ENCODE results near the gene DDX19B. TPM values are rescaled to one million over a fixed set of nuclear protein-coding genes. Genes with fewer than 3 reads are reported as not detected.

Gene DDX19B
- total RNA-seq, 3 donors from 2014 or later (not counting 1 experiment from before 2014, with no cell fraction given): 39.9 to 52.6 (median 48.8) TPM

GRCh38 chr16:70377782-70378181, 78.8 kb downstream of the DDX19B start:
- intact Hi-C loops (cut with micrococcal nuclease): no loop called here
- Mint-ChIP-seq H3K27ac (peak overlapping the region in 1 of 2 donors; percentile 66), H3K27me3 (ENCODE audit: low read depth in 2 of 2) (no peaks in the 10 kb centered on the region), H3K4me1 (peaks cover 4 to 6% of the 10 kb centered on the region in 2 donors), H3K4me3 (peak overlapping the region; percentile 6), H3K9me3 (no peaks in the 10 kb centered on the region), H3K36me3 (no peaks in the 10 kb centered on the region)
- no peak for DNase-seq
- H3K36me3 ChIP-seq (ENCODE audit: control insufficient read depth, insufficient read depth, low read length): peaks cover 14% of the 10 kb centered on the region
- no CpG with 5 or more reads among the region's 2 CpGs for WGBS (ENCODE audit: insufficient coverage)
- TF ChIP-seq, protein P1, sequence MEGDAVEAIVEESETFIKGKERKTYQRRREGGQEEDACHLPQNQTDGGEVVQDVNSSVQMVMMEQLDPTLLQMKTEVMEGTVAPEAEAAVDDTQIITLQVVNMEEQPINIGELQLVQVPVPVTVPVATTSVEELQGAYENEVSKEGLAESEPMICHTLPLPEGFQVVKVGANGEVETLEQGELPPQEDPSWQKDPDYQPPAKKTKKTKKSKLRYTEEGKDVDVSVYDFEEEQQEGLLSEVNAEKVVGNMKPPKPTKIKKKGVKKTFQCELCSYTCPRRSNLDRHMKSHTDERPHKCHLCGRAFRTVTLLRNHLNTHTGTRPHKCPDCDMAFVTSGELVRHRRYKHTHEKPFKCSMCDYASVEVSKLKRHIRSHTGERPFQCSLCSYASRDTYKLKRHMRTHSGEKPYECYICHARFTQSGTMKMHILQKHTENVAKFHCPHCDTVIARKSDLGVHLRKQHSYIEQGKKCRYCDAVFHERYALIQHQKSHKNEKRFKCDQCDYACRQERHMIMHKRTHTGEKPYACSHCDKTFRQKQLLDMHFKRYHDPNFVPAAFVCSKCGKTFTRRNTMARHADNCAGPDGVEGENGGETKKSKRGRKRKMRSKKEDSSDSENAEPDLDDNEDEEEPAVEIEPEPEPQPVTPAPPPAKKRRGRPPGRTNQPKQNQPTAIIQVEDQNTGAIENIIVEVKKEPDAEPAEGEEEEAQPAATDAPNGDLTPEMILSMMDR (IDR thresholded peaks at IDR 0.05): no peak
- H3K27ac ChIP-seq (ENCODE audit: low read length): no peak overlapping the region
- H3K4me3 ChIP-seq (ENCODE audit: low read length): no peak overlapping the region
- ATAC-seq: no peak
- H3K4me1 ChIP-seq (ENCODE audit: control insufficient read depth, insufficient read depth, low read length): peaks cover 29% of the 10 kb centered on the region
- no peaks in the 10 kb centered on the region for H3K27me3 ChIP-seq (ENCODE audit: control insufficient read depth, insufficient read depth, low read length)
- no peaks in the 10 kb centered on the region for H3K9me3 ChIP-seq (ENCODE audit: control insufficient read depth, insufficient read depth, low read length)

DNA sequence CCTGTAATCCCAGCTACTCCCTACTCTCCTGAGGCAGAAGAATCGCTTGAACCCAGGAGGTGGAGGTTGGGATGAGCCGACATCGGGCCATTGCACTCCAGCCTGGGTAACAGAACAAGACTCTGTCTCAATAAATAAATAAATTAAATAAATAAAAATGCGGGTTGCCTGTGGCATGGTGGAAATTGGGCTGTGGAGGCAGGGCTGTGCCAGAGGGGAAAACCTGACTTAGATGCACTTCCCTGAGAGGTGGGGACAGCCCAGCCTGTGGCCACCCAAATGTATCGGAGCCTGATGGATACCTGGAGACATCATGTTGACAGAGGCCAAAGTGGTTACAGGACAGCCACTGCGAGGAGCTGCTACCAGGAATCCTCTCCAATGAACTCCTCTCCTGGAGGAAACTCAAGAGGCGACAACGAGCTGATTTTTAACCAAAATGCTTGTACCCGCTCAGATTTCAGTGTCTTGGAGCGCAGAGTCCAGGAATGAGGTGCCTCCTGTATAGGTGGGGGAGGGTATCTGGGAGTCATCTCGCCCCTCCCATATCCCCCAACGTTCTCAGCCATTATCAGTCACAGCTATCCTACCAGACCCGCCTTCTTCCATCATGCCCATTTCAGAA, 80.0 kb downstream of the DDX19B start:
- Mint-ChIP-seq H3K4me3 (no peak overlapping the region), H3K27me3 (ENCODE audit: low read depth in 2 of 2) (no peaks in the 10 kb centered on the region), H3K9me3 (no peaks in the 10 kb centered on the region), H3K4me1 (peaks cover 4 to 6% of the 10 kb centered on the region in 2 donors), H3K27ac (no peak overlapping the region), H3K36me3 (no peaks in the 10 kb centered on the region)
- H3K36me3 ChIP-seq (ENCODE audit: control insufficient read depth, insufficient read depth, low read length): peaks cover 8% of the 10 kb centered on the region
- TF ChIP-seq, protein P1 (IDR thresholded peaks at IDR 0.05): no peak
- H3K4me1 ChIP-seq (ENCODE audit: control insufficient read depth, insufficient read depth, low read length): peaks cover 29% of the 10 kb centered on the region
- no peak overlapping the region for H3K27ac ChIP-seq (ENCODE audit: low read length)
- 93% methylated on average over 7 of the region's 13 CpGs for WGBS (ENCODE audit: insufficient coverage)
- ATAC-seq: no peak
- H3K9me3 ChIP-seq (ENCODE audit: control insufficient read depth, insufficient read depth, low read length): no peaks in the 10 kb centered on the region
- intact Hi-C loops (cut with micrococcal nuclease): no loop called here
- H3K27me3 ChIP-seq (ENCODE audit: control insufficient read depth, insufficient read depth, low read length): no peaks in the 10 kb centered on the region
- H3K4me3 ChIP-seq (ENCODE audit: low read length): no peak overlapping the region
- no peak for DNase-seq

- peak overlapping the region; percentile 99 for H3K4me3 Mint-ChIP-seq
- peak overlapping the region; percentile 90 to 91 for H3K27ac Mint-ChIP-seq
- H3K9me3 Mint-ChIP-seq: no peaks in the 10 kb centered on the region
- intact Hi-C loops (cut with micrococcal nuclease): loop anchor here (5.0 kb wide), 1 partner anchor 142 kb away; the partner anchor contains the start of genes COG4 and SF3B3
- DNase-seq (peak; percentile 45 to 78), ATAC-seq (peak in 2 of 3 donors; percentile 9 to 10)
- H3K27me3 ChIP-seq (ENCODE audit: control insufficient read depth, insufficient read depth, low read length): no peaks in the 10 kb centered on the region
- no peaks in the 10 kb centered on the region for H3K9me3 ChIP-seq (ENCODE audit: control insufficient read depth, insufficient read depth, low read length)
- TF ChIP-seq, protein P1 (IDR thresholded peaks at IDR 0.05): no peak
- under 1% methylated on average over 28 of the region's 31 CpGs for WGBS (ENCODE audit: insufficient coverage)
- H3K4me1 ChIP-seq (ENCODE audit: control insufficient read depth, insufficient read depth, low read length): peaks cover 29% of the 10 kb centered on the region
- peak overlapping the region; percentile 75 for H3K4me3 ChIP-seq (ENCODE audit: low read length)
- peaks cover 4 to 6% of the 10 kb centered on the region in 2 donors for H3K4me1 Mint-ChIP-seq
- no peaks in the 10 kb centered on the region for H3K27me3 Mint-ChIP-seq (ENCODE audit: low read depth in 2 of 2)
- H3K36me3 ChIP-seq (ENCODE audit: control insufficient read depth, insufficient read depth, low read length): peaks cover 8% of the 10 kb centered on the region
- peak overlapping the region; percentile 69 for H3K27ac ChIP-seq (ENCODE audit: low read length)
- no peaks in the 10 kb centered on the region for H3K36me3 Mint-ChIP-seq
These were observed 81.4 kb downstream of the DDX19B start for GRCh38 chr16:70380248-70380918.

All from natural killer cell (primary cell).